Measurements from ENCODE around the gene PRX. TPM values are rescaled to one million over a fixed set of nuclear protein-coding genes. Genes with fewer than 3 reads are reported as not detected.

The PRX gene
- total RNA-seq, 1 donor from 2014 or later, result 36.2 TPM

GRCh38 chr19:40396886-40397567, 16.2 kb downstream of the PRX start:
- ATAC-seq, result no peak
- H3K27me3 ChIP-seq, result no peaks in the 10 kb centered on the region
- intact Hi-C loops (cut with DNase I), result no loop called here

DNA sequence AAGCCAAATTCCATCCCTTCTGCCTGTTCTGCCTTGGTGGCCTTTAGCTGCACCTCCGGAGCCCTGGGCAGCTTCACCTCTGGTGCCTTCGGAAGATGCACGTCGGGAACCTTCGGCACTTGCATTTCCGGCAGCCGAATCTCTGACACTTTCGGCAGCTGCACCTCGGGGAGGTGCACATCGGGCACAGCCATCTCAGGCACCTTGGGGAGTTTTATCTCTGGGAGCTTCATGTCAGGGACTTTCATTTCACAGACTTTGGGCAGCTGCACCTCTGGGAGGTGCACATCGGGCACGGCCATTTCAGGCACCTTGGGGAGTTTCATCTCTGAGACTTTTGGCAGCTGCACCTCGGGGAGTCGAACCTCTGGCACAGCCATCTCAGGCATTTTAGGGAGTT, 17.2 kb downstream of the PRX start:
- no peaks in the 10 kb centered on the region for H3K9me3 ChIP-seq
- intact Hi-C loops (cut with DNase I), result no loop called here
- DNase-seq (no peak), ATAC-seq (no peak)
- no peaks in the 10 kb centered on the region for H3K36me3 ChIP-seq
- no peak for TF ChIP-seq CTCF (IDR thresholded peaks at IDR 0.05)
- no peak overlapping the region for H3K4me3 ChIP-seq
- H3K27me3 ChIP-seq, result no peaks in the 10 kb centered on the region
- no peak overlapping the region for H3K27ac ChIP-seq
- H3K4me1 ChIP-seq, result peaks cover 17% of the 10 kb centered on the region

More at GRCh38 chr19:40396886-40397567, 16.2 kb downstream of the PRX start:
- no peak for TF ChIP-seq CTCF (IDR thresholded peaks at IDR 0.05)
- Histone ChIP-seq H3K36me3 (no peaks in the 10 kb centered on the region), H3K9me3 (no peaks in the 10 kb centered on the region), H3K4me3 (no peak overlapping the region), H3K4me1 (peaks cover 16% of the 10 kb centered on the region), H3K27ac (no peak overlapping the region)
- no peak for DNase-seq

DNA sequence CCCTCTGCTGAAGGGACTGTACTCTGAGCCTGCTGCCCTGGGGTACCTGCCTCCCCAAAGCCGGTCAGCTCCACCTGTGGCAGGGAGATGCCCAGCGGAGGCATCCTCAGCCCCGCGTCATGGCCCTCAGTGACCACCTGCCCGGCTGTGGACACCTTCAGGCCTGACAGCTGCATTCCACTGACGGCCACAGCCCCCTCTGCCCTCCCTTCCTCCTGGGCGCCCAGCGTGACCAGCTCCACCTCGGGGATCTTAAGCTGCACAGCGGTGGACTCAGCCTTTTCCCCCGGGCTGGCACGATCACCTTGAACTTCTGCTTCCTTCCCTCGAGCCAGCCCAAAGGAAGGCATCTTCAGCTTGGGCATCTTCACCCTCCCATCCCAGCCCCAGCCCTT, 18.4 kb downstream of the PRX start:
- Histone ChIP-seq H3K9me3 (no peaks in the 10 kb centered on the region), H3K27ac (no peak overlapping the region), H3K4me1 (peaks cover 17% of the 10 kb centered on the region), H3K27me3 (no peaks in the 10 kb centered on the region), H3K36me3 (no peaks in the 10 kb centered on the region), H3K4me3 (no peak overlapping the region)
- no peak for DNase-seq
- ATAC-seq, result no peak
- no peak for TF ChIP-seq CTCF (IDR thresholded peaks at IDR 0.05)
- intact Hi-C loops (cut with DNase I), result no loop called here

GRCh38 chr19:40393894-40394815, 19.0 kb downstream of the PRX start:
- Histone ChIP-seq H3K36me3 (no peaks in the 10 kb centered on the region), H3K9me3 (no peaks in the 10 kb centered on the region), H3K4me3 (no peak overlapping the region), H3K27me3 (no peaks in the 10 kb centered on the region), H3K27ac (no peak overlapping the region), H3K4me1 (peaks cover 17% of the 10 kb centered on the region)
- no peak for TF ChIP-seq CTCF (IDR thresholded peaks at IDR 0.05)
- intact Hi-C loops (cut with DNase I), result no loop called here
- no peak for DNase-seq
- ATAC-seq, result no peak

DNA sequence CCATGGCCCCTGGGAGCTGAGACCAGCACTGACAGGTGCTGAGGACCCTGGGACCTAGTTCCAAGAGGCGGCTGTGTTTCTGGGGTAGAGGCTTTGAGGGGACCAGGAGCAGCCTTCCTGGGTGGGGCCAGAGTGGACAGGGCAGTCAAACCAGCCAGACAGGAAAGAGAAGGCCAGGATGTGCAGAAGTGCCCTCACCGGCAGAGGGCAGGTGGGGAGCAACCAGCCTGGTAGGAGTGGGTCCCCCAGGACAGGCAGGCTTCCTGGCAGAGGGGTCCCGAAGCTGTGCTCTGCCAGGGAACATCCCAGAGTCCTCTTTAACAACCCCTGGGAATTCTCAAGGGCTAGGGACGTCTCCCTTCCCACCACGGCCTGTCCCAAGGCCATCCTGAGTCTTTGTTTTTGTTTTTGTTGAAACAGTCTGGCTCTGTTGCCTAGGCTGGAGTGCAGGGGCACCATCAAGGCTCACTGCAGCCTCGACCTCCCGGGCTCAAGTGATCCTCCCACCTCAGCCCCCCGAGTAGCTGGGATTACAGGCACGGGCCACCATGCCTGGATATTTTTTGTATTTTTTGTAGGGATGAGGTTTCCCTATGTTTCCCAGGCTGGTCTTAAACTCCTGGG, 20.2 kb downstream of the PRX start:
- peak; percentile 81 for ATAC-seq
- DNase-seq, result peak; percentile 80
- Histone ChIP-seq H3K36me3 (no peaks in the 10 kb centered on the region), H3K4me3 (no peak overlapping the region), H3K27me3 (no peaks in the 10 kb centered on the region), H3K27ac (peak overlapping the region; percentile 51), H3K4me1 (peaks cover 13% of the 10 kb centered on the region), H3K9me3 (no peaks in the 10 kb centered on the region)
- intact Hi-C loops (cut with DNase I), result no loop called here
- TF ChIP-seq CTCF (IDR thresholded peaks at IDR 0.05), result peak; percentile 41

Measured in upper lobe of right lung (tissue), 1 donor.